Stimulated activated CD4-positive, alpha-beta T cell treated with anti-CD3 and anti-CD28 coated beads, TNF-alpha, amount 100 ng/mL, for 1 hour (primary cell): Measurements from ENCODE around the gene GRIP2.
A peak's percentile ranks its signal among the peaks of the same experiment; 100 is the strongest.

Source experiments
- DNase-seq, 3 donors: peaks; one replicate each; pipeline ENCODE4 v3.0.0-alpha.2; 2020; ENCODE audit warnings: low read depth in 3 of 3, low spot score in 1 of 3

GRIP2 gene

DNA sequence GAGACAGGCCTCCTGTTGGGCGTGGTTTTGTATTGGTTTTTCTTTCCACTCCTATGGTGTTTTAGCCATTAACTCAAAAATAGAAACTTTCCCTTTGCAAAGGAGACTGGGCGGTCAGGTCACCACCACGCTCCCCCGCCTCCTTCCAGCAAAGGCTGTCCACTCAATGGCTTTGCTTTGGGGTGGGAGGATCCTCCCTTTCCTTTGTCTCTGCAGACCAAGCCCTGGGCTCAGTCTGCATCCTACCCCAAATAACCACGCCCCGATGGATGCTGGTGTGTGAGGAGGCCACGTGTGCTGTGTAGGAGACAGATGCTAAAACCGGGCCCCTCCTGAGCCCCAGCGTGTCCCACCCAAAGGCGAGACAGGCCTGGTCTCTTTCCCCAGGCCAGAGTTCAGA, 68.5 kb downstream of the GRIP2 start:
- DNase-seq = no peak

DNA sequence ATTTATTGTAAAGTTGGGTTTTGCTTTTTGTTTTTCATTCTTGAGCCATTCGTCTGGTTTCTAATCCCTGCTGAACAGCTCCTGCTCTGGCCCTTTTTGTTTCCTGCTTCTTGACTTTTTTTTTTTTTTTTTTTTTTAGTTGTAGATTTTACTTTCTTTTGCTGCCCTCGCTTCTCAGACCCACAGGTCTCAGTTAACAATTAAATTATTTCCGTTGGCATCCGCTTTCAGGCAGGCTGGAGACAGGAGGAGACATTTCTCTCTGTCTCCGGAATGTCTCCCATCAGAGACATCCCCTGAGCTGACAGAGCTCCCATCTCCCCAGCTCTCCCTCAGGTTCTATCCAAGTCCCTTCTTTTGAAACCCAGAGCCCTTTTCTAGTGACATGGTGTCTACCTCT, 69.1 kb downstream of the GRIP2 start:
- DNase-seq = no peak

DNA sequence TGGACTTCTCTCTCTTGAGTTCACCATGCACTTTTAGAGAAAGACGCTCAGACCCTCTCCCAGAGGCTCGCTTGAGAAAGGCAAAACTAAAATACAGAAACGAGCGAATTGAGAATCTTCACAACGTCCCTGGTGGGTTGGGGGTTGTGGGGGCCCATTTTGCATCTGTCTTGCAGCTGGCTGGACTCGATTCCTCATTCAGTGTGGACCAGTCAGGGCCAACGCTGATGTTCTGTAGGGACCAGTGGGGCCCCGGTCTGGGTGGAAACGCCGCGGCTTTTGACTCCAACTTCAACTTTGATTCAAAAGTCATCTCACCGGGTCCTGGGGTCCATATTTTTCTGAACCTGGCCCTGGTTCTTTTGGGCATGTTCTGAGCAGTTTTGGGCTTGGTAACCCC, 69.7 kb downstream of the GRIP2 start:
- DNase-seq = no peak

DNA sequence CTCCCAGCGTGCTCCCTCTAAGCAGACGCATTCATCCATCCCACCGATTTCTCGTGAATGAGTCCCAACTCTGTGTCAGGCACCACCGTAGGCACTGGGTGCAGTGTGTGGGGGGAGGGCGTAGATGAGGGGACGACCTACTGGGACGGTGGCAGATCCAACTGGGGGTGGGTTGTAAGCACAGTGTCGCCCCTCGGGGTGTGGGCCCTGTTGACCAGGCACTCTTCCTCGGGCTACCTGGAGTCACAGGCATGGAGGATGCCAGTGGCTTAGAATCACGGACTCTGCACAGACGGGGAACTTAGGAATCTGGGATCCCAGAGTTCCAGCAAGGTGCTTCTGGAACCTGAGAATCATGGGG, 71.5 kb downstream of the GRIP2 start:
- no peak for DNase-seq

DNA sequence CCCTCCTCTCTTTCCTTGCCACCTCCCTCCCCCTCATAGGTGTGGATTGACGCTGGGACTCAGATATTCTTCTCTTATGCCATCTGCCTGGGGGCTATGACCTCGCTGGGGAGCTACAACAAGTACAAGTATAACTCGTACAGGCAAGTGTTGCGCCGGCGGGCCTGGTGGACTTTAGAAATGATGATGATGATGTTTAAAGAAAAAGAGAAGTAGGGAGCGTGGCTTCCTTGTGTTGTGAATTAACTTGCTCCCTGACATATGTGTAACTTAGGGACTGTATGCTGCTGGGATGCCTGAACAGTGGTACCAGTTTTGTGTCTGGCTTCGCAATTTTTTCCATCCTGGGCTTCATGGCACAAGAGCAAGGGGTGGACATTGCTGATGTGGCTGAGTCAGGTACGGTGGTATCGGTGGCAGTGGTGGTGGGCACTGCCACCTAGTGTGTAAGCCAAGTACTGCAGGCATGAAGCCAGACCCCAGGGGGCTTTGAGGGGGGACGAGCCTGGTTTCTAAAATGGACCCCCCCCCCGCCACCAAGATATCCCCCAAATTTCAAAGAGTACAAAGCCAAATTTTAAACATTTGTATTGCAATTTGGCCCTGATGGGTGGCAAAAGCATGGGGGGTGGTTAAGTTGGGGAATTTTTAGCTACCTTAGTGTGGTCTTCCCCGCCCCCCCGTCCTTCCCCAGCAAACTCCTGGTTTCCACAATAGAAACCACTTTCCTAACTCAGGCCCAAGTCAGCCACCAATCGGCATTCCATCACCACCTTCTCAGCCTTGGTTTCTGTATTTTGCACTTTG, 72.1 kb downstream of the GRIP2 start:
- peak; percentile 9 to 43 (median 19) for DNase-seq

DNA sequence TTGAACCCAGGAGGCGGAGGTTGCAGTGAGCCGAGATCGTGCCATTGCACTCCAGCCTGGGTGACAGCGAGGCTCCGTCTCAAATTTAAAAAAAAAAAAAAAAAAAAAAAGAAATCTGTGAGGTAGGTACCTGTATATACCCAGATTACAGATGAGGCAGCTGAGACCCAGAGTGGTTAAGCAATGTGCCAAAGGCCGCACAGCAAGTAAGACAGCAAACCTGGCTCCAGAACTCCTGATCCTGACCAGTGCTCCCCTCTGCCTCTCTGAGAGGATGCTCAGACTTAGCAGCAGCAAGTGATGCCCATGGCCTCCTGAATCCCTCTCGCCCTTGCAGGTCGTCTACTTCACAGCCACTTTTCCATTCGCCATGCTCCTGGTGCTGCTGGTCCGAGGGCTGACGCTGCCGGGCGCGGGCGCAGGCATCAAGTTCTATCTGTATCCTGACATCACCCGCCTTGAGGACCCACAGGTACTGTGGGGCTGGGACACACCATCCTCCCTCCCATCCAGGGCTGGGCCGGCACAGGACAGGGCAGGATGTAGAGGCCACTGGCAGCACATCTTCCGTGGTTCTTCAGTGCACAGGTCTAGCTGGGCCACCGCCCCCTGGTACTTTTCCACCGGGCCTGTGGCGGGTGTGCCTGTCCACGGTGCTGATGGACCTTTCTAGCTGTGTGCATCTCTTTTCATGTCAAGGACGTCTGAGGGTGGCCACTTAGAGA, 73.8 kb downstream of the GRIP2 start:
- no peak for DNase-seq

DNA sequence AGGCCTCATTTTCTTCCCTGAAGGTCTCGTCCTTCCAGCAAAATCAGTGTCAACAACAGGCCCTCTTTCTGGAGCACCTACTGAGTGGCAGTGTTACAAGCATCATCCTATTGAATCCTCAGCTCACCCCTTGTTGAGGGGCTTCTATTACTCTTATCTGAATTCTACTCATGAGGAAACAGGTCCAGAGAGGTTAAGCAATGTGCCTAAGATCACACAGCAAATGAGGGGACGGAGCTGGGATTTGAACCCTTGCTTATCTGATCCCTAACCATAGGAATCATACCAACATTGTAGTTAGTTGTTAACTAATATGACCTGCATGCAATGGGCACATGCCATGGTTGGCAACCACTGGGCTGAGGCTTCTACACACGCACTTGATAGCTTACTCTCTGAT, 74.7 kb downstream of the GRIP2 start:
- DNase-seq = no peak

DNA sequence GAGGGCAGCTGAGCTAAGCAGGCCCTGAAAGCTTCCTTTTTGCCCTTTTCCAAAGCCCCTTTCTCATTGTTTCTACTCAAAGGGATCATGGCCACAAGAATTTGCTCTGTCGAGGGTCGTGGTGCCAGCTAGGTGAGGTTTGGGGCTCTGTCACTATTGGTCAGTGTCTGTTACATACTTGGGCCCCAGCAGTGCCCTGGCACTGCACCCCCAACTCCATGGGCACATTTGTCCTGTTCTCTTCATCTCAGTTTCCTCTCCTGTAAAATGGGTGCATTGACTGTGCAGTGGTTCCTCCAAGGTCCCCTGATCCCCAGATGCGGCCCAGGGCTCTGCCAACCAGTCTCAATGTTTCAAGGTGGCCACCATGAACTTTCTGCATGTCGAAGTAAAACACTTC, 75.6 kb downstream of the GRIP2 start:
- no peak for DNase-seq

DNA sequence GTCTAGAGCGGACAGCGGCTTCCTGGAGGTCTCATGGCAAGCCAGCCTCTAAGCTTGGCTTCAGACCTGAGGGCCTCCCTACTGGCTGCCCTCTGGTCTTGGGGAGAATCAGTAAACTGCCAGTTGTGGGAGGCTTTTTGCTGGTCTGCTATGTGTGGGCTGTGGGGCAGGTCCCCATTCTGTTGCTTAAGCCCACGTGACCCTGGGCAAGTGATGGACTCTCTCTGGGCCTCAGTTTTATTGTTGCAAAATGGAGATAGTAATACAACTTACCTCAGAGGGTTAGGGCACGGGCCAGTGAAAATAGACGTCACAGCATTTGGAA, 76.0 kb downstream of the GRIP2 start:
- no peak for DNase-seq

DNA sequence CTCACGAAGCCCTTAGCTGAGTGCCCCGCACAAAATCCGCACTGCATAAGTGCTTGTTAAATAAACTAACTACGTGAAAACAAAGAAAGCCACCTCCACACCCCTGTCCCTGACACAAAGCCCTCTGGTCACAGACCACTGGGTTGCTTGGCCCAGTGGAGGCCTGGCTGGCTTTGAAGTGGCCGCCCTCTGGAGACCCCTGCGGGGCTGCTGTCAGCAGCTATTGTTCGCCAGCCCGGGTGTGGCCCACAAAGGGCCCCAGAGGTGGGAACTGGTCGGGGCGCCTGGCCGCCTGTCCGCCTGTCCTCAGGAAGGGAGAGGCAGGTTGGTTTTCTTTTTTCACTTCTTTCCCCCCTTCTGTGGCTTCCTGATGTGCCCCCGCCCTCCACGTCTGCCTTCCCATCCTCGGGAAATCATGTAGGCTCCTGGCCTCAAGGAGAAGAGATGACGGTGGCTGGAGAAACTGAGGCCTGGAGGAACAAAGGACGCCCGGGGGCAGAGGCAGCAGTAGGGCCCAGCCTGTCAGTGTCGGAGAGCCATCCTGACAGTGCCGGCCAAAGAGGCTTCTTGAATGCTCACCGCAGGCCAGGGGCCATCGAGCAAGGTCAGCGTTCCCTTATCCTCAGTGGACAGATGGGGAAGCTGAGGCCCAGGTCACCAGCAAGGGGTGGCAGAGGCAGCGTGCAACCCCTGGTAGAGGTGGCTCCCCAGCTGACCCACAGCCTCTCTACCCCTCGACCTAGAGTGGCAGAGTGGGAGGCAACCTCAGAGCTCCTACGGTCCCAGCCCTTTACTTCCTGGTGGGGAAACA, 76.6 kb downstream of the GRIP2 start:
- DNase-seq = no peak

DNA sequence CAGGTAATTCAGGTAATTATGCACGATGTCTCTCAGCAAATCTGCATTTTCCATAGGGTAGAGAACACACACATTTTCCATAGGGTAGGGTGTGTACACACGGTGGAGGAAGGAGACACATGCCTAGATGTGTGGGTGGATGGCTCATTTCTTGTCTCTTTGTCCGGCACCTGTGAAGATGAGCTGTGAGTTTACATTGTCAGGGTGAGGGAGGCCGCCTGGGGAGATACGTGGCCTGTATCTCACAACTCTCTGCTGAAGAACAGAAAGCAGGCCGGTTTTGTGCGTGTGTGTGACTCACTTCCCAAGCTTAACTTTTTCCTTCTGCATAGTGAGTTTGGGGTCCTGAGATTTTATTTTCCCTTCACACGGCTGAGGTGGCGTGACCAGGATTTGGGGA, 77.4 kb downstream of the GRIP2 start:
- no peak for DNase-seq

DNA sequence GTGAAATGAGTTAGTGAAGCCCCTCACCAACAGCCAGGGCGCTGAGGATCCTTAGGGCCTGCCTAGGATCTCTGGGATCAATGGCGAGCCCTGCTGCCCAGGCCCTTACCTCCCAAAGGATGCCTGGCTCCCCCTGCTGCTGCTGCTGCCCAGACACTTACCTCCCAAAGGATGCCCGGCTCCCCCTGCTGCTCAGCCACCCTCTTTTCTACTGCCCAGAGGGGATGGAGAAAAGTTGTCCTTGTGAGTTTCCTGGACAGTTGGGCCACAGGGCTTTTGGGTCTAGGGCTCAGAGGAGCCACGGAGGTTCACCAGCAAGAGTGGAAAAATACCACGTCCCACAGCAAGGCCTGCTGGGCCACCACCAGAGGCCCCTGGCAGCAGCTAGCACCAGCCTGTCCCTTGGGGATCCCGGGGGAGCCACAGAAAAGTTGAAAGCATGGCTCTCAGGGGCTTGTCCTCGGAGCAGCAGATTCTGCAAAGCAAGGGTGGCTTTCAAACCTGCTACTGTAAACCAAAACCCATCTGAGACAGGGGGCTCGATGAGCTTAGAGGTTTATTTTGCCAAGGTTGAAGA, 78.3 kb downstream of the GRIP2 start:
- peak in 1 of 3 donors; percentile 24 for DNase-seq

DNA sequence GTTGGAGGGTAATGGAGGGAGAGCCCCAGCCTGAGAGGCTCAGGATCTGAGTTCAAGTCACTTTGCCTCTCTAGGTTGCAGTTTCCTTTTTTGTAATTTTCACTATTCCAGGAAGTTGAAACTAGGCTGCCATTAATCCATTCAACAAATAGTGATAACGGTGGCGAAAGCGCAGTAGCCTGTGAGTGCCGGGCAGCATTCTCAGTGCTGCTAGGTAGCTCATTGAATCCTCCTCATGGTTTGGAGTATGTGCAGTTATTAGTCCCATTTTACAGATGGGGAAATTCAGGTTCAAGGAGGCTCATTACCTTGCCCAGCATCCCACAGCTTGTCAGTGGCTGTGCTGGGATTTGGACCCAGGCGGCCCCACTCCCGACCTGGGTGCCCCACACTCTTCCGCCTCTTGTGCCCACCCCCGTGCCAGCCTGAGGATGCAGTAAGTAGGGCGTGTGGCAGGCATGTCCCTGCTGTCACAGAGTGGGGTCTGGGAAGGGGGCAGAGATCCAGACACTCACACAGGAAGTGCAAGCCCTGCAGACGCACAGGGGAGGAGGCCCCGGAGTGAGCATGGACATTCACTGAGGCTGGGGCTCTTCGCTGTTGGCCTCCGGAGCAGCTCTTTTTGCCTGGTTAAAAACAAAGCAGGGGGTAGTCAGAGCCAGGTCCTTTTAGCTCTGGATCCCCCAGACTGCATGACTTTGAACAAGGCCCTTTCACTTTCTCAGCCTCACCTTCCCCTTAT, 79.0 kb downstream of the GRIP2 start:
- no peak for DNase-seq

DNA sequence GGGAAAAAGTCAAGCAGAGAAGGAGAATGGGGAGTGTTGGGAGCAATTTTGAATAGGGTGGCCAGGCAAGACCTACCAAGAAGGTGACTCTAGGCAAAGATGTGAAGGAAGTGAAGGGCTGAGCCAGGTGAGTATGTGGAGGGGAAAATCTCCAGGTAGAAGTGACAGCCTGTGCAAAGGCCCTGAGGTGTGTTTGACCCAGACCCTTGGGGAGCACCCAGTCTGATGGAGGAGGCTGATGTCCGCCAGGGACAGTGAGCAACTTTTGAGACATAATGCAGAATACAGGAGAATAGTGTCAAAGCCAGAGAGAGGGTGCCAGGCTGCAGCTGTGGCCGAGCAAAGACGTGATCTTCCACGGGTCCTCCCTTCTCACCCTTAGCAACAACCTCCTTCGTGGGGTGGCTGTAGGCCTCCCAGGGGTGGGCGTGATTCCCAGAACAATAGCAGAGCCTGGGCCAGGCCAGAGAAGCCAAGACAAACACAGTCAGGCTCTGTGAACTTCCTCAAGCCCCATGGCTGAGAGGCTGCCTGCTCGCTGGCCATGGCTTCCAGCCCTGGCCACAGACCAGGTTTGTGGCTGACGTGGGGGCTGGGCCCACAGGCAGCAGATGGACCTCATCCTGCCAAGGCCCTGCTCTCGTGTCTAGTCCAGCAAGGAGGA, 79.7 kb downstream of the GRIP2 start:
- no peak for DNase-seq

DNA sequence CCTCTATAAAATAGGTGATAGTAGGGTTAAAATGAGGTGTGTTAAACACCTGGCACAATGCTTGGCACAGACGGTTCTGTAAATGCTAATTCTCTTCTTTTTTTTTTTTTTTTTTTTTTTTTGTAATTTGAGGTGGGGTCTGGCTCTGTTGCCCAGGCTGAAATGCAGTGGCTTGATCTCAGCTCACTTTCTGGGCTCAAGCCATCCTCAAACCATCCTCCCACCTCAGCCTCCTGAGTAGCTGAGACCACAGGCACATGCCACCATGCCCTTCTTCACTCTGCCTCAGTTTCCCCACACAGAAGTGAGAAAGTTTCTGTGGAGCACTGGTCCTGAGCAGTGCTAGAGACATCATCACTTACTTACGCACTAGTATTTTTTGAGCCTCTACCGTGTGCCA, 80.4 kb downstream of the GRIP2 start:
- no peak for DNase-seq

DNA sequence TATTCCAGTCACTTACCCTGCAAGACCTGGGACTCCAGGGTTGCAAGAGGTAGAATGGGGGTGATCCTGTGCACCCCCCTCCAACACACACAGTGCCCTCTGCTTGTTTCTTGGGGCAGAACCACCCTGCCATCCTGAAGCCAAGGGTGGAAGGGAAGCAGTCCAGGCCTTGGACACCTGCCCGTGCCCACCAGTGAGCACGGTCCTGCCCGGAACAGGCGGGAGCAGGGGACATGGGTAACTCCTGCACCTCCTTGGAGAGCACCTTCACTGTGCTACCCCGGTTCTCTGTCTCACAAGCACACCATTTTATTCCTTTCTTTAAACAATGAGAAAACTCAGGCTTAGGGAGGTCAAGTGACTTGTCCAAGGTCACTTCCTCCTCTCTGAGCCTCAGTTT, 80.8 kb downstream of the GRIP2 start:
- DNase-seq = no peak

DNA sequence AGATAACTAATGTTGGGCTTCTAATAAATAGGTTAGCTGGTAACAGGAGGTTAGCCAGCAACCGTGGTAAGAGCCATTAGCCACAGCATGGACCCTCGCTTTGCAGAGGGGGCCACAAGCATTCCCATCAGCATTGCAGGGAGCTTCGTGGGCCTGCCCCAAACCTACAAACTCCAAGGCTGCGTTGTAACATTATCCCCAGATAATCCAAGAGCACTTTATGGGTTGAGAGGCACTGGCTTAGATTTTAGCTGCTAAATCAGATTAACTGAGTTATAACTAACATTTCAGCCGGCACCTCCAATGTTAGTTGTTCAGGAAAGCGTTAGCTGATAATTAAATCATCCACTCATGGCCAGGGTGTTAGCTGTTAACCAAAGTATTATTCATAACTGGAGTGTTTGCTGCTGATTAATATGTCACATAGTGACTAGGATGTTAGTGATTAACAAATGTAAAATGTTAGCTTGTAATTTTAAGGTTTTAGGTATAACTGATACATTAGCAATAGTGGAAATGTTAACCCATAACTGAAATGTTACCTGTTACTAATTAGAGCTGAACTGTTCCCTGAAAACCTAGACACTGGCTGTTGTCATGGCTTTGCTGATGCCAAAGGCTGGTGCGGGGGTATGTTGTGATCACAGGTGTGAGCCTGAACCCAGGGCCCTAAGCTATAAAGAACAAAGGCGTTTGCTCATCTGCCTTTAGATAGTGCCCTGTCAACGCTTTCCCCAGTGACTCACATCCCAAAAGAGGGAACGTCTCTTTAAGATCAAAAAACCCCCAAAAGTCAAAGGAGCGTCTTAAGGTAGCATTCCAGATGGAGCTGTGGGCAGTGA, 81.5 kb downstream of the GRIP2 start:
- DNase-seq = no peak

DNA sequence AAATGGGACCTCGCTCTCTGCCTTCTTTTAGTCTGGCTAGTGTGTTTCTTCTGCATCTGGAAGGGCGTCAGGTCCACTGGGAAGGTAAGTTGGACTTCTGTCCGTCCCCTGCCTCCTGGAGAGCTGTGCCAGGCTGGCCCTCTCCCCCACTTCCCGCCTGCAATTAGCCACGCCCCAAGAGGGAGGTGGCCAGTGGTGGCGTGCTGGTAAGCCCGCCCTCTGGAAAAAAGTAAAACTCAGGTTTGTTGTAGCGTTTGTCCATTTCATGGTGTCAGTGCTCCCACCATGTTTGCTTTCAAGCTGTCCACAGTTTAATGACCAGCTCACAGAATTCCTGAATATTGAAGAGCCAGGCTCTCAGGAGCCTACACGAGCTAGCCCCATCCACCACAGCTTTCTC, 82.1 kb downstream of the GRIP2 start:
- no peak for DNase-seq

DNA sequence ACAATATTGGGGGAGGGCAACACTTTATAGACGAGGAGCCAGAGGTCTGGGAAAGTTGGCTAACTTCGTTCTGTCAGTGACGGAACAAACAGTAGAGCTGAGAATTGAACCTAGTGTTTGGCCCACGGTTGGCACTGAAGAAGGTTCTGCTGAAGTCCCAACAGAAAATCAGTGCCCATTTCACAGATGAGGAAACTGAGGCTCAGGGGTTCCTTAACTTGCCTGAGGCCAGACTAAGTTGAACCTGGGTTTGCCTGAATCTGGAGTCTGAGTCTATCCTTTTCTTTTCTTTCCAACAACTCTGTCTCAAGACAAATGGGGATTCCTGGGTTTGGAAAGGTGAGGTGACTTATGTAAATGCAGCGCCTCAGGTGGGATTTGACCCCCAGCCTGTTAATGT, 82.7 kb downstream of the GRIP2 start:
- no peak for DNase-seq

DNA sequence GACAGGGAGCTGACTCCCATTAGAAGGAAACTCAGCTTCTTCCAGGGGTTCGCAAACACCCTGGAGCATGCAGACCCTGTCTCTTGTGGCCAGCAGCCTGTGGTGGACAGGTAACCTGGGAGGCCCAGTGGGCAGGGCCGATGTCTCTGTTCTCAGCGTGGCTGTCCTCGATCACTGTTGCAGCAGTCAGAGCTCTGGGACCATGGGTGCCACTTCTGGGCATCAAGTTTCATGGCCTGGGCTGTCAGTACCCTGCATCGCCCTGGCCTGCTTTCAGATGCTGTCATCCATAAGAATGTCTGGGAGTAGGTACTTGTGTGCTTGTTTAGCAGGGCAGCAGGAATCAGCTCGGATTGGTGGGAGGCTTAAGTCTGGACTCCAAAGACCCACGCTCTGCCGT, 83.3 kb downstream of the GRIP2 start:
- no peak for DNase-seq
